Right ventricle myocardium superior (tissue), 1 donor: Measurements from ENCODE around the gene TAS2R30. TPM values are rescaled to one million over a fixed set of nuclear protein-coding genes. Genes with fewer than 3 reads are reported as not detected.
A peak's percentile ranks its signal among the peaks of the same experiment; 100 is the strongest.
"Not testable (repeated sequence)": the region's sequence is repeated elsewhere in the genome, so short reads cannot be mapped to it uniquely, and the experiment has no call there.

ENCODE experiments used
- ATAC-seq: fragments of 200-7000 bp; cut with Tn5 transposase; one replicate; pipeline ENCODE4 v1.9.1; 2020; ENCODE audit warnings: mild to moderate bottlenecking; ENCODE audit not compliant: poor library complexity
- DNase-seq: peaks from one replicate; pipeline ENCODE4 v3.0.0-alpha.2; 2020
- intact Hi-C: fragments of 100-400 bp; cut with DNase I; formaldehyde crosslinking; loops from one replicate; pipeline ENCODE4 v1.11.2; 2022
- total RNA-seq: library from RNA; stranded (reverse); fragmentation: NEBNext Ultra II Directional; extraction: Animal tissue kit (Norgen Biotek cat#: 25700); gene quantifications from one replicate; pipeline ENCODE4 v1.2.1, GENCODE V29; 2021
- donor health status: DM: no; HTN: yes; CAD: no; lungs with severe emphysema.

The TAS2R30 gene
- total RNA-seq, 1 donor from 2014 or later: 0.67 TPM

DNA sequence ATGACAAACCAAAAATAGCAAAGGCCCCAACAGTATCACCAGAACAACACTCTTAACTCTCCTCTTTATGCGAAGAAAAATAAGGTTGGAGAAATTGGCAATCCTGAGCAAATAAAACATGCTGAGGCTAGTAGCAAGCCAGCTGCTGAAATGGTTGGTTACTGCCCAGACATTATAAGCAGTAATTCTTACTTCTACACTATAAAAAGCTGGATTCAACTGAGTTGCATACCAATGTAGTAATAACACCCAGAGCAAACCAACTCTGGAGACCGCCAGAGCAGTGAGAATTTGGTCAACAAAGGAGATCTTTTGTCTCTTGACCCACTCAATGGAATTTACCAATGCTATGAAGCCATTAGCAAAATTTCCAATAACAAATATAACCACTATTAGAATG lies 628 bp downstream of the TAS2R30 start:
- intact Hi-C loops: no loop called here
- ATAC-seq (no peak), DNase-seq (no peak)

GRCh38 chr12:11133162-11133561 lies 1.3 kb downstream of the TAS2R30 start:
- DNase-seq (no peak), ATAC-seq (no peak)
- intact Hi-C loops: no loop called here

DNA sequence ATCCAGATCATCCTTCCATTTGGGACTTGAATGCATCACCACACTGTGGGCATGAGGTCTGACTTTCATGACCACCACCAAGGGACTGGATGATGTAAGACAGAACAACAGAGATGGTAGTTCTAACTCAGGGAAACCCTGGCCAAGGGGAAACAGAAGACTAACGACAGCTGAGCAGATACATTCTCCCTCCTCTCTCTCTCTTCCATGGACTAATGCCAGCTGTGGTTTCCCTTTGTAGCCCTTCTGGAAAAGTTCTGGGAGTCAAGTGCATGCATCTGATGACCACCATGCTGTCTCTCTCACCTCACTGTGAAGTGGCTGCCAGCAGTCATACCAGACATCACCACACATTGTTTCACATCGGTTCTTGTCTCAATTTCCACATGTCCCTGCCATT lies 3.4 kb downstream of the TAS2R30 start:
- no peak for DNase-seq
- peak; percentile 18 for ATAC-seq
- intact Hi-C loops: no loop called here

DNA sequence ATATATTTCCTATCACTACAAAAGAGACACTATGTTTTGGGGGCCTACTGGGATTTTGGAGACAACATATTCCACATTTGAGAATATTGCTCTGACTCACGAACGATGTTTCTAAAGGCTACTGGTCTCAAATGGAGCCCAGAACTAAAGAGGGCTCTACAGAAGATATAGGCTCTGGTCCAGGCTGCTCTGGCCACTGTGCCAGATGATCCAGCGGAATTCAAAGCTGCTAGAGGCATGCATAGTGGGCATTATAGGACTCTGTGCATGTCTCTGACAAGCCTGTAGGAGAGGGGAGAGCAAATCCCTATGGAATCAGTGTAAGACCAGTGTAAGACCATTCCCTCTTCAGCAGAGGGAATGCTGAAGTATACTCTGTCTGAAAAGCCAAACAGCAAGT lies 4.1 kb downstream of the TAS2R30 start:
- DNase-seq: no peak
- intact Hi-C loops: no loop called here
- ATAC-seq: peak; percentile 53

- intact Hi-C loops, ATAC-seq, DNase-seq: not testable (repeated sequence)
These were observed 20.3 kb downstream of the TAS2R30 start for GRCh38 chr12:11114130-11114529.

GRCh38 chr12:11111213-11111612 lies 23.2 kb downstream of the TAS2R30 start:
- ATAC-seq, intact Hi-C loops, DNase-seq: not testable (repeated sequence)

- ATAC-seq (no peak), DNase-seq (no peak)
- intact Hi-C loops: no loop called here
These were observed 25.6 kb downstream of the TAS2R30 start for GRCh38 chr12:11108862-11109261.

GRCh38 chr12:11107719-11108118 lies 26.7 kb downstream of the TAS2R30 start:
- intact Hi-C loops: no loop called here
- ATAC-seq: no peak
- DNase-seq: no peak

DNA sequence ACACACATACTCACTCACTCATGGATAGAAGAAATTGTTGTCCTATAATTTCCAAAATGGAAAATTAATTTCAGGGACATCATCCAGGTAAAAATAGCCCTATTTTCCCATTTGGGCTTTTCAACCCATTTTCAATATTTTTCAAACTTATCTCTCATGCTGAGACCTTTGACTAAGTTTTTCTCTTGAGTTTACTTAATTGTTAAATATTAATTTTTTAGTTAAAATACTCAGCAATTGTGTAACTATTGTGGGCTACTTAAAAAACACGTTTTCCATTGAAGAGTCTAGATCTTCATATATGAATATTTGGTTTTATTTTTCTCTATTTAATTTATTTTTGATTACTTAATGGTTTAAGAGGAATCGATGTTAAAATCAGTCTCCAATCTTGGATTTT lies 28.2 kb downstream of the TAS2R30 start:
- intact Hi-C loops: no loop called here
- ATAC-seq: no peak
- no peak for DNase-seq

GRCh38 chr12:11105546-11105945 lies 28.9 kb downstream of the TAS2R30 start:
- ATAC-seq (no peak), DNase-seq (no peak)
- intact Hi-C loops: no loop called here

GRCh38 chr12:11094910-11095309 lies 39.5 kb downstream of the TAS2R30 start:
- ATAC-seq, intact Hi-C loops, DNase-seq: not testable (repeated sequence)

GRCh38 chr12:11092128-11092527 lies 42.3 kb downstream of the TAS2R30 start, which contains the start of gene TAS2R43:
Gene TAS2R43 (minus strand): TSS chr12:11092313. CDS start chr12:11092229, 84 bp downstream.
- no peak for DNase-seq
- no peak for ATAC-seq
- intact Hi-C loops: no loop called here

- ATAC-seq (no peak), DNase-seq (no peak)
- intact Hi-C loops: no loop called here
These were observed 45.2 kb downstream of the TAS2R30 start for GRCh38 chr12:11089246-11089645.

- intact Hi-C loops: no loop called here
- no peak for ATAC-seq
- DNase-seq: no peak
These were observed 49.0 kb downstream of the TAS2R30 start for GRCh38 chr12:11085419-11085818.

Other genes starting within 250 kb of the TAS2R30 start
- gene TAS2R13, start 225.1 kb downstream of the TAS2R30 start, total RNA-seq: 0.27 TPM
- gene PRH2, start 205.4 kb downstream of the TAS2R30 start, total RNA-seq: not detected
- 0.75 TPM for gene TAS2R14, start 195.4 kb downstream of the TAS2R30 start, total RNA-seq
- 0.22 TPM for gene TAS2R50, start 147.7 kb downstream of the TAS2R30 start, total RNA-seq
- gene TAS2R20, start 136.3 kb downstream of the TAS2R30 start, total RNA-seq: 0.43 TPM
- gene TAS2R19, start 112.0 kb downstream of the TAS2R30 start, total RNA-seq: 0.51 TPM
- 0.38 TPM for gene TAS2R31, start 103.2 kb downstream of the TAS2R30 start, total RNA-seq
- gene TAS2R46, start 72.3 kb downstream of the TAS2R30 start, total RNA-seq: not detected
- gene TAS2R43, start 42.3 kb downstream of the TAS2R30 start, total RNA-seq: not detected
- 13.6 TPM for gene SMIM10L1, start 36.5 kb upstream of the TAS2R30 start, total RNA-seq
- not detected for gene TAS2R42, start 52.3 kb upstream of the TAS2R30 start, total RNA-seq
- gene PRB3, start 135.1 kb upstream of the TAS2R30 start, total RNA-seq: not detected
- gene PRB4, start 175.8 kb upstream of the TAS2R30 start, total RNA-seq: not detected